Prostate gland (tissue), 2 donors: ENCODE measurements around the gene ME3.

ENCODE experiments used
- POLR2AphosphoS5 ChIP-seq: sonication (generic); formaldehyde crosslinking; IDR thresholded peaks from one replicate; pipeline ENCODE4 v1.6.1; 2017; ENCODE audit warnings: antibody characterized with exemption
- TF ChIP-seq, protein P1 (sequence below), 4 experiments: fragments of 200-600 bp in 2 of 4; fragments of 450-650 bp in 2 of 4; sonication (generic) in 2 of 4; IDR thresholded peaks; 1 replicate in 3 of 4; 2 replicates in 1 of 4; pipeline ENCODE4 v1.5.1; 2016 to 2019; ENCODE audit warnings: antibody characterized with exemption in 4 of 4, mild to moderate bottlenecking in 2 of 4, moderate library complexity in 2 of 4

- TF ChIP-seq, protein P1, sequence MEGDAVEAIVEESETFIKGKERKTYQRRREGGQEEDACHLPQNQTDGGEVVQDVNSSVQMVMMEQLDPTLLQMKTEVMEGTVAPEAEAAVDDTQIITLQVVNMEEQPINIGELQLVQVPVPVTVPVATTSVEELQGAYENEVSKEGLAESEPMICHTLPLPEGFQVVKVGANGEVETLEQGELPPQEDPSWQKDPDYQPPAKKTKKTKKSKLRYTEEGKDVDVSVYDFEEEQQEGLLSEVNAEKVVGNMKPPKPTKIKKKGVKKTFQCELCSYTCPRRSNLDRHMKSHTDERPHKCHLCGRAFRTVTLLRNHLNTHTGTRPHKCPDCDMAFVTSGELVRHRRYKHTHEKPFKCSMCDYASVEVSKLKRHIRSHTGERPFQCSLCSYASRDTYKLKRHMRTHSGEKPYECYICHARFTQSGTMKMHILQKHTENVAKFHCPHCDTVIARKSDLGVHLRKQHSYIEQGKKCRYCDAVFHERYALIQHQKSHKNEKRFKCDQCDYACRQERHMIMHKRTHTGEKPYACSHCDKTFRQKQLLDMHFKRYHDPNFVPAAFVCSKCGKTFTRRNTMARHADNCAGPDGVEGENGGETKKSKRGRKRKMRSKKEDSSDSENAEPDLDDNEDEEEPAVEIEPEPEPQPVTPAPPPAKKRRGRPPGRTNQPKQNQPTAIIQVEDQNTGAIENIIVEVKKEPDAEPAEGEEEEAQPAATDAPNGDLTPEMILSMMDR (IDR thresholded peaks at IDR 0.05): no peak
- no peak for TF ChIP-seq POLR2AphosphoS5
Observed at GRCh38 chr11:86398106-86398505, 274.3 kb downstream of the ME3 start.
